ENCODE data around the gene SH3PXD2A. TPM values are rescaled to one million over a fixed set of nuclear protein-coding genes. Genes with fewer than 3 reads are reported as not detected.
"Not testable (repeated sequence)": the region's sequence is repeated elsewhere in the genome, so short reads cannot be mapped to it uniquely, and the experiment has no call there.

The SH3PXD2A gene
- total RNA-seq, 1 donor from 2014 or later, result 30.3 TPM

- Histone ChIP-seq H3K9me3 (ENCODE audit: control insufficient read depth in 3 of 3, low read length in 3 of 3) (no peaks in the 10 kb centered on the region), H3K27me3 (ENCODE audit: control insufficient read depth in 3 of 3, insufficient read depth in 3 of 3, low read length in 3 of 3) (no peaks in the 10 kb centered on the region), H3K9ac (ENCODE audit: low read depth in 1 of 3, low read length in 3 of 3) (peak overlapping the region in 1 of 3 donors; percentile 8), H3K27ac (ENCODE audit: low read depth, low read length) (no peak overlapping the region), H3K36me3 (ENCODE audit: control insufficient read depth in 3 of 3, insufficient read depth in 3 of 3, low read length in 3 of 3) (peaks cover 2 to 9% (median 6%) of the 10 kb centered on the region in 3 donors), H3K4me3 (ENCODE audit: low read length in 3 of 3) (no peak overlapping the region), H3K4me1 (ENCODE audit: control insufficient read depth in 3 of 3, insufficient read depth in 3 of 3, low read length in 3 of 3) (peaks cover 54 to 60% (median 59%) of the 10 kb centered on the region in 3 donors)
Observed at GRCh38 chr10:103636492-103636891, 218.9 kb downstream of the SH3PXD2A start.

- Histone ChIP-seq H3K4me3 (ENCODE audit: low read length in 3 of 3) (no peak overlapping the region), H3K9me3 (ENCODE audit: control insufficient read depth in 3 of 3, low read length in 3 of 3) (no peaks in the 10 kb centered on the region), H3K36me3 (ENCODE audit: control insufficient read depth in 3 of 3, insufficient read depth in 3 of 3, low read length in 3 of 3) (peaks cover 3 to 9% (median 8%) of the 10 kb centered on the region in 3 donors), H3K9ac (ENCODE audit: low read depth in 1 of 3, low read length in 3 of 3) (peak overlapping the region in 1 of 3 donors; percentile 50), H3K27me3 (ENCODE audit: control insufficient read depth in 3 of 3, insufficient read depth in 3 of 3, low read length in 3 of 3) (no peaks in the 10 kb centered on the region), H3K4me1 (ENCODE audit: control insufficient read depth in 3 of 3, insufficient read depth in 3 of 3, low read length in 3 of 3) (peaks cover 45 to 51% (median 50%) of the 10 kb centered on the region in 3 donors), H3K27ac (ENCODE audit: low read depth, low read length) (no peak overlapping the region)
Observed at GRCh38 chr10:103635580-103635979, 219.8 kb downstream of the SH3PXD2A start.

DNA sequence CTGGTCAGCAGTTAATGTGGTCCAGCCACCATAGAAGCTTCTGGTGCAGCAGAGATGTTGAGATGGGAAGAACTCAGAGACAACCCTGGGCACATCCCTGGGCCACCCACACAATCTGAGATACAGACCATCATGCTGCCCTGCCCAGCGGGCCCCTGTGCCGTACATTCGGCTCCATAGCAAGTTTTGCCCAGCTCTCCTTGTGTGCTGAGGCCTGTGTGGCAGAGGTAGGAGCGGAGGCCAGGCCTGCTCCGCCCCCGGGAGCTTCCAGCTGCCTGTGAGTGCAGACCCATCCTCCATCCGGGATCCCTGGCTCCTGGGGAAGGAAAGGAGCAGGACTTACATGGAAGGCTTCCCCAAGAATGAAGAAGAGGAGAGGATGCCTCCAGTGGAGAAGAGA is 221.5 kb downstream of the SH3PXD2A start:
- Histone ChIP-seq H3K27ac (ENCODE audit: low read depth, low read length) (no peak overlapping the region), H3K4me3 (ENCODE audit: low read length in 3 of 3) (no peak overlapping the region), H3K27me3 (ENCODE audit: control insufficient read depth in 3 of 3, insufficient read depth in 3 of 3, low read length in 3 of 3) (no peaks in the 10 kb centered on the region), H3K9ac (ENCODE audit: low read depth in 1 of 3, low read length in 3 of 3) (no peak overlapping the region), H3K9me3 (ENCODE audit: control insufficient read depth in 3 of 3, low read length in 3 of 3) (no peaks in the 10 kb centered on the region), H3K36me3 (ENCODE audit: control insufficient read depth in 3 of 3, insufficient read depth in 3 of 3, low read length in 3 of 3) (peaks cover 5 to 9% (median 8%) of the 10 kb centered on the region in 3 donors), H3K4me1 (ENCODE audit: control insufficient read depth in 3 of 3, insufficient read depth in 3 of 3, low read length in 3 of 3) (peaks cover 40 to 44% (median 40%) of the 10 kb centered on the region in 3 donors)

DNA sequence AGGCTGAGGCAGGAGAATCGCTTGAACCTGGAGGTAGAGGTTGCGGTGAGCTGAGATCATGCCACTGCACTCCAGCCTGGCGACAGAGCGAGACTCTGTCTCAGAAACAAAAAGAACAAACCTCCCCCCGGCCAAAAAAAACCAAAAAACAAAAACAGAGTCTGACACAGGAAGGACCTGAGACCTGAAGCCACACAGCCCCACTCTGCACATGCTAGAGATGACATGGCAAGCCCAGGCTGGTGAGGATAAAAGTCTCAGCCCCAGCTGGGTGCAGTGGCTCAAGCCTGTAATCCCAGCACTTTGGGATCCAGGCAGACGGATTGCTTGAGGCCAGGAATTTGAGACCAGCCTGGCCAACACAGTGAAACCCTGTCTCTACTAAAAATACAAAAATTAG is 222.5 kb downstream of the SH3PXD2A start:
- H3K9ac ChIP-seq (ENCODE audit: low read depth in 1 of 3, low read length in 3 of 3); H3K4me3 ChIP-seq (ENCODE audit: low read length in 3 of 3); H3K9me3 ChIP-seq (ENCODE audit: control insufficient read depth in 3 of 3, low read length in 3 of 3); H3K27me3 ChIP-seq (ENCODE audit: control insufficient read depth in 3 of 3, insufficient read depth in 3 of 3, low read length in 3 of 3); H3K27ac ChIP-seq (ENCODE audit: low read depth, low read length): not testable (repeated sequence)
- peaks cover 30 to 34% (median 30%) of the 10 kb centered on the region in 3 donors for H3K4me1 ChIP-seq (ENCODE audit: control insufficient read depth in 3 of 3, insufficient read depth in 3 of 3, low read length in 3 of 3)
- peaks cover 5 to 11% (median 8%) of the 10 kb centered on the region in 3 donors for H3K36me3 ChIP-seq (ENCODE audit: control insufficient read depth in 3 of 3, insufficient read depth in 3 of 3, low read length in 3 of 3)

DNA sequence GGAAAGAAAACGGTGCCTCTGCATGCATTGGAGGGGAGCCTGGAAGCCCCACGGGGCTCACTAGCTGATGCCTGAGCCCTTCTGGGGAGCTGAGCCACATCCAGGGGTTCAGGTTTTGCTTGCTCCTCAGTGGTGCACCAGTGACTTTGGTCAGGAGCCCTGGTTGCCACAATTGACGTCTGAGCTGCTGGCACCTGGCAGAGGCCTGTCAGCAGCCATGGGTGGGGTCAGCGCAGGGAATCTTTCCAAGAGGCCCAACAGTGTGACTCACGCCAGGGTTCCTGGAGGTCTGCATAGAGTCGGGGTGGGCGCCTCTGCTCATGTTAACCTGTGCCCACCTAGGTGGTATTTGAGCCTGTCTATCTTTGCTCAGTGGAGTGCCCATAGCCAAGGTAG is 223.1 kb downstream of the SH3PXD2A start:
- Histone ChIP-seq H3K9ac (ENCODE audit: low read depth in 1 of 3, low read length in 3 of 3) (no peak overlapping the region), H3K4me1 (ENCODE audit: control insufficient read depth in 3 of 3, insufficient read depth in 3 of 3, low read length in 3 of 3) (peaks cover 24 to 28% (median 24%) of the 10 kb centered on the region in 3 donors), H3K27me3 (ENCODE audit: control insufficient read depth in 3 of 3, insufficient read depth in 3 of 3, low read length in 3 of 3) (no peaks in the 10 kb centered on the region), H3K36me3 (ENCODE audit: control insufficient read depth in 3 of 3, insufficient read depth in 3 of 3, low read length in 3 of 3) (peaks cover 6 to 17% (median 10%) of the 10 kb centered on the region in 3 donors), H3K9me3 (ENCODE audit: control insufficient read depth in 3 of 3, low read length in 3 of 3) (no peaks in the 10 kb centered on the region), H3K4me3 (ENCODE audit: low read length in 3 of 3) (no peak overlapping the region), H3K27ac (ENCODE audit: low read depth, low read length) (no peak overlapping the region)

- Histone ChIP-seq H3K27ac (ENCODE audit: low read depth, low read length) (no peak overlapping the region), H3K9ac (ENCODE audit: low read depth in 1 of 3, low read length in 3 of 3) (no peak overlapping the region), H3K4me3 (ENCODE audit: low read length in 3 of 3) (no peak overlapping the region), H3K9me3 (ENCODE audit: control insufficient read depth in 3 of 3, low read length in 3 of 3) (no peaks in the 10 kb centered on the region), H3K36me3 (ENCODE audit: control insufficient read depth in 3 of 3, insufficient read depth in 3 of 3, low read length in 3 of 3) (peaks cover 22 to 36% (median 28%) of the 10 kb centered on the region in 3 donors), H3K27me3 (ENCODE audit: control insufficient read depth in 3 of 3, insufficient read depth in 3 of 3, low read length in 3 of 3) (no peaks in the 10 kb centered on the region), H3K4me1 (ENCODE audit: control insufficient read depth in 3 of 3, insufficient read depth in 3 of 3, low read length in 3 of 3) (peaks cover 5 to 9% (median 6%) of the 10 kb centered on the region in 3 donors)
Observed at GRCh38 chr10:103630156-103630555, 225.2 kb downstream of the SH3PXD2A start.

DNA sequence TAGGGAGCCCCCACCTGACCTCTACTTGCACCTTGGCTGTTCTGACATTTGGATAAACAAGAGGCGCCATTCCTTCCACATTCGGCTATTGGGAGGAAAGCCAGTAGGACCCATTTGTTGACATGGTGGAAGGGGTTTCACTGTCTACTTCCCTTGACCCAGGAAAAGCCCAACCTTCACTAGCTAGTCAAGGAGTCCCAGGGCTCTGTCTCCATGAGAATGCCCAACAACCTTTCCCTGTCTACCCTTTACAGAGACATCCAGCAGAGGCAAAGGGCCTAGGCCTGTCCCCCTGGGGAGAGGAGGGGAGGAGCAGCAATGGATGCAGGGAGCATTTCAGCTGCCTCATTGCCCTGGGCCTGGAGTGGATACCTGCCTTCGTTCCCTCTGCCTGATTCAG is 225.8 kb downstream of the SH3PXD2A start:
- Histone ChIP-seq H3K9ac (ENCODE audit: low read depth in 1 of 3, low read length in 3 of 3) (no peak overlapping the region), H3K9me3 (ENCODE audit: control insufficient read depth in 3 of 3, low read length in 3 of 3) (no peaks in the 10 kb centered on the region), H3K27ac (ENCODE audit: low read depth, low read length) (no peak overlapping the region), H3K4me3 (ENCODE audit: low read length in 3 of 3) (no peak overlapping the region), H3K4me1 (ENCODE audit: control insufficient read depth in 3 of 3, insufficient read depth in 3 of 3, low read length in 3 of 3) (peaks cover 0 to 5% (median 4%) of the 10 kb centered on the region in 3 donors), H3K36me3 (ENCODE audit: control insufficient read depth in 3 of 3, insufficient read depth in 3 of 3, low read length in 3 of 3) (peaks cover 27 to 41% (median 33%) of the 10 kb centered on the region in 3 donors), H3K27me3 (ENCODE audit: control insufficient read depth in 3 of 3, insufficient read depth in 3 of 3, low read length in 3 of 3) (no peaks in the 10 kb centered on the region)

DNA sequence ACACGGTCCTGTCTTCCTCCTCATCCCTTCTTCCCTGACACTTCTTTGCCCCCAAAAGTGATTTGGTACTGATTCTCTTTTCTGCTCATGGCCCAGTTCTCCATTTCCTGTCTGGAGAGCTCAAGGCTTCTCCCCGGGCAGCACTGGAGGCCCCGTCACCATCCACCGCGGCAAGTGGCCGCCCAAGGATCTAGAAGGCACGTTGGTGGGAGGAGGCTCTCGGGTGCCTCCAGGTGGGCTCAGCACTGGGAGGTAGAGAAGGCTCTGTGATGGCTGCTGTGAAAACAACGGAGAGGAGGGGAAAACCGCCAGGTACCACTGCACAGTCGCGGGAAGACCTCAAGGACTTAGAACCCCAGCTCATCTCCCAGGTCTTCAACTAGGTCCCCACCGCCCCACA is 227.5 kb downstream of the SH3PXD2A start:
- peaks cover 33 to 45% (median 42%) of the 10 kb centered on the region in 3 donors for H3K36me3 ChIP-seq (ENCODE audit: control insufficient read depth in 3 of 3, insufficient read depth in 3 of 3, low read length in 3 of 3)
- H3K9me3 ChIP-seq (ENCODE audit: control insufficient read depth in 3 of 3, low read length in 3 of 3), result no peaks in the 10 kb centered on the region
- no peaks in the 10 kb centered on the region for H3K27me3 ChIP-seq (ENCODE audit: control insufficient read depth in 3 of 3, insufficient read depth in 3 of 3, low read length in 3 of 3)
- H3K27ac ChIP-seq (ENCODE audit: low read depth, low read length), result no peak overlapping the region
- H3K9ac ChIP-seq (ENCODE audit: low read depth in 1 of 3, low read length in 3 of 3), result no peak overlapping the region
- peaks cover 4 to 10% (median 7%) of the 10 kb centered on the region in 3 donors for H3K4me1 ChIP-seq (ENCODE audit: control insufficient read depth in 3 of 3, insufficient read depth in 3 of 3, low read length in 3 of 3)
- no peak overlapping the region for H3K4me3 ChIP-seq (ENCODE audit: low read length in 3 of 3)

DNA sequence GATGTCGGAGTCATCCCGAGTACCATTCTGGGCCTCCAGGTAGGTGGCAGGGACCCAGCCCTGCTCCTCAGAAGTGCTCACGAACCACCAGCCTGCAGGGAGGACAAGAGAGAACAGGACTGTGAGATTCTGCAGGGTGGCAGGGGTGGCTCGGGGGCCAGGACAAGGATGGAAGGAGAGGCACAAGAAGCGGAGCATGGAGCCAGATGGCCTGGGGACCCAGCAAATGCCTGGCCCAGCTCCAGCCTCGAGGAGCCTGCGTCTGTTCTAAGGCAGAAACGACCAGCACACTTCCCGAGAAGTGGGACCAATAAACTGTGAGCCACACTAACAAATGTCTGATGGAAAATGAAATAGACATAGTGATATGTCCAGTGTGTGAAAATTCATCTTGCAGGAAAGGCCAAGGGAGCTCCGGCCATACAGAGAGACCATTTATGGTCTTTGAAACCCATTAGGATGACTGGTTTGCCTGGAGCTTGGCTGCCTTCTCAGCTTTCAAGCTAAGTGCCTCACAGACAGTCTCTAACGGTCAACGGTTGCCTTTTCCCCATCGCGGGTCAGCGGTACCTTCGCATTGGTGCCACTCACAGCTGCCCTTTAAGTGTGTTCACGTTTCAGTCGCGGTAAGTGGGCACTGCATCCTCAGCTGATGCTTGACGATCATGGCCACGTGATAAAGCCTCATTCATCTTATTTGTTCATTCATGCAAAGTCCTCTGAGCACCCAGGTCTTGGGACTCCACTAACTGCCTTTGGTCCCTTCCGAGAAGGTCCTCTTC is 228.1 kb downstream of the SH3PXD2A start:
- H3K4me3 ChIP-seq (ENCODE audit: low read length in 3 of 3), result no peak overlapping the region
- H3K4me1 ChIP-seq (ENCODE audit: control insufficient read depth in 3 of 3, insufficient read depth in 3 of 3, low read length in 3 of 3), result peaks cover 8 to 16% (median 9%) of the 10 kb centered on the region in 3 donors
- no peaks in the 10 kb centered on the region for H3K27me3 ChIP-seq (ENCODE audit: control insufficient read depth in 3 of 3, insufficient read depth in 3 of 3, low read length in 3 of 3)
- peaks cover 36 to 48% (median 43%) of the 10 kb centered on the region in 3 donors for H3K36me3 ChIP-seq (ENCODE audit: control insufficient read depth in 3 of 3, insufficient read depth in 3 of 3, low read length in 3 of 3)
- no peak overlapping the region for H3K27ac ChIP-seq (ENCODE audit: low read depth, low read length)
- no peak overlapping the region for H3K9ac ChIP-seq (ENCODE audit: low read depth in 1 of 3, low read length in 3 of 3)
- H3K9me3 ChIP-seq (ENCODE audit: control insufficient read depth in 3 of 3, low read length in 3 of 3), result no peaks in the 10 kb centered on the region

- no peaks in the 10 kb centered on the region for H3K9me3 ChIP-seq (ENCODE audit: control insufficient read depth in 3 of 3, low read length in 3 of 3)
- peaks cover 19 to 27% (median 20%) of the 10 kb centered on the region in 3 donors for H3K4me1 ChIP-seq (ENCODE audit: control insufficient read depth in 3 of 3, insufficient read depth in 3 of 3, low read length in 3 of 3)
- no peak overlapping the region for H3K27ac ChIP-seq (ENCODE audit: low read depth, low read length)
- H3K36me3 ChIP-seq (ENCODE audit: control insufficient read depth in 3 of 3, insufficient read depth in 3 of 3, low read length in 3 of 3), result peaks cover 36 to 50% (median 44%) of the 10 kb centered on the region in 3 donors
- H3K4me3 ChIP-seq (ENCODE audit: low read length in 3 of 3), result no peak overlapping the region
- no peaks in the 10 kb centered on the region for H3K27me3 ChIP-seq (ENCODE audit: control insufficient read depth in 3 of 3, insufficient read depth in 3 of 3, low read length in 3 of 3)
- H3K9ac ChIP-seq (ENCODE audit: low read depth in 1 of 3, low read length in 3 of 3), result no peak overlapping the region
Observed at GRCh38 chr10:103626178-103626577, 229.2 kb downstream of the SH3PXD2A start.
